ENCODE results near the gene SLC25A6. TPM values are rescaled to one million over a fixed set of nuclear protein-coding genes. Genes with fewer than 3 reads are reported as not detected.
A peak's percentile ranks its signal among the peaks of the same experiment; 100 is the strongest.
"Not testable (repeated sequence)": the region's sequence is repeated elsewhere in the genome, so short reads cannot be mapped to it uniquely, and the experiment has no call there.

Gene SLC25A6
- polyA plus RNA-seq, 3 donors from 2014 or later: 330 to 354 (median 347) TPM

DNA sequence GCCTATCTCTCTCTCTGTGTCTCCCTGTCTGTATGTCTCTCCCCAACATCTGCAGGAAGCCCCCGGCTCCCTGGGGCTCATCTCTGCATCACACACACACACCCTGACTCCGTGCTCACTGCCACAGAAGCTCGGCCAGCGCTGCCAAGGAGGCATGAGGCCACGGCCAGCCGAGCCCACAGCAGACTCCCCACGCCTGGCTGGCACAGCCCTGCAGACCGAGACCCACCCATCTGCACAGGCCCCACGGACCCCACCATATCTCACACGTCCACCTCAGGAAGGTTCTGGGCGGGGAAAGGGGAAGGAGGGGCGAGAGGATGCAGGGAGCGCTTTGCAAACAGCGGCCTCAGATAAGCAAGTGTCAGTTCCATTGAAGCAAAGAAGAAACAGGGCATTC, 28.5 kb upstream of the SLC25A6 start:
- peaks cover 0 to 1% (median 0%) of the 10 kb centered on the region in 3 donors for H3K27me3 Mint-ChIP-seq (ENCODE audit: low read depth in 3 of 3)
- H3K27ac Mint-ChIP-seq: peak overlapping the region in 3 of 6 donors; percentile 52 to 89 (median 82)
- peaks cover 29 to 55% (median 48%) of the 10 kb centered on the region in 3 donors for H3K36me3 Mint-ChIP-seq
- peaks cover 4 to 10% of the 10 kb centered on the region in 2 donors for H3K4me1 Mint-ChIP-seq
- peaks cover 6 to 13% (median 8%) of the 10 kb centered on the region in 6 donors for H3K9me3 Mint-ChIP-seq
- no peak overlapping the region for H3K4me3 Mint-ChIP-seq
- no peak for DNase-seq

- Mint-ChIP-seq H3K27ac (peak overlapping the region in 4 of 6 donors; percentile 52 to 89 (median 68)), H3K27me3 (ENCODE audit: low read depth in 3 of 3) (no peaks in the 10 kb centered on the region), H3K9me3 (peaks cover 1 to 10% (median 7%) of the 10 kb centered on the region in 6 donors), H3K4me3 (no peak overlapping the region), H3K4me1 (peaks cover 2 to 10% of the 10 kb centered on the region in 2 donors), H3K36me3 (peaks cover 24 to 49% (median 41%) of the 10 kb centered on the region in 3 donors)
- no peak for DNase-seq
Measured at GRCh38 chrX:1419545-1420355, 27.8 kb upstream of the SLC25A6 start.

DNA sequence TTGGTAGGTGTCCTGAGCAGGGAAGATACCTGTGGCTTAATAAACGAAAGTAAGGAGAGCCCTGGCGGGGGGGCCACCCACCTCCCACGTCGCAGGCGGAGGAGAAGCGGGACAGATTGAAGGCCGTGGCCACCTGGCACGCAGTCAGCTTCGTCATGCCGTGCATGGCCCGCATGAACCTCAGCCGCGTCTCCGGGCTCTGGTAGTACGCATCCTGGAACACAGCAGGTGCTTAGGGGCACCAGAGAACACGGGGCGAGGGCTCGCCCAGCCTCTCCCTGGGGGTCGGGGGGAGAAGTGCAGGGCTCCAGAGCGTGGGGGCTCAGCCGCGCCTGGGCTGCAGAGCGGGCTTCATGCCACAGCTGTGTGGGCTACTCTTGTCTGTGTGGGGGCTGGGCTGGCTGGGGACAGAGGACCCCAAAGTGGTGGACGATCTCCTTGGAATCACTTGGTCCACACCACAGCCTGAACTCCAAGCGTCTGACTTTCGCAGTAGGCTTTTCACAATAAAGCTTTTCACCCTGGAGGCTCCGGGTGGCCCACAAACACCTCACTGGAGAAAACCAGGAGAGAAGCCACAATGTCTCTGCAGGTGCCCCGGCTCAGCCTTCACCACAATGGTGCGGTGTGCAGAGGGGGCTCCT, 27.1 kb upstream of the SLC25A6 start:
- Mint-ChIP-seq H3K36me3 (peaks cover 20 to 45% (median 39%) of the 10 kb centered on the region in 3 donors), H3K9me3 (peaks cover 0 to 10% (median 7%) of the 10 kb centered on the region in 6 donors), H3K4me1 (peaks cover 3 to 12% of the 10 kb centered on the region in 2 donors), H3K4me3 (no peak overlapping the region), H3K27ac (no peak overlapping the region), H3K27me3 (ENCODE audit: low read depth in 3 of 3) (peaks cover 0 to 1% (median 0%) of the 10 kb centered on the region in 3 donors)
- DNase-seq: no peak

DNA sequence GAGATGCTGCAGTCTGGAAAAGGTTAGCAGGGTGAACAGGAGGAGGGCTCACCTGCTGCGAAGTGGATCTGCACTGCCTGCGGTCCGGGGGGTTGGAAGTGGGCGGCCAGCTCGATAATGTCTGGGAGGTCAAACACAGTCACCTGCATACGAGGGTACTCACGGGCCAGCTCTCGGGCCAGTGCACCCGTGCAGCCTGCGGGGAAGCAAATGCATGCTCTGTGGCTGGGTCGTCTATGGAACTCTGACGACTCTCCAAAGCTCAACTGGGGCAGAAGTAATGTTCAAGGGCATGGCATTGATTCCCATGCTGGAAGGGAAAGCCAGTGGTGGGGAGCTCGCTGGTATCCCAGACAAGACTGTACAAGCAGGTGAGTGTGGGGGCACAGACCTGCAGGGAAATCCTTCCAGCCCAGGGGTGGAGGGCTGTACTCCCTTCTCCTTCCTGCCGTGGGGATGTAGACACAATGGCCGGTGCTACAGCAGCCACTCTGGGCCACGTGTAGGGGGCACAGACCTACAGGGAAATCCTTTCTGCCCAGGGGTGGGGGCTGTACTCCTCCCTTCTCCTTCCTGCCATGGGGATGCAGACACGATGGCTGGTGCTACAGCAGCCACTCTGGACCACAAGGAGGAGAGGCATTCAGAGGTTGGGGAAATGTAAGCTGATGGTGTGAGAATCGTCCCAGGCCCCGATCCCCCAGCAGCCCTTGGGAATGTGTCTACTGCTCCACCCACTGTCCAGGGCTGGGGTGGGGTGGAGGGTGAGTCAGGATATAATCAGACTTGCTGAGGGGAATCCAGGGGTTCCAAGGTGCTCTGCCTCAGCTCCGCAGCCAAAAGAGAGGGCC, 26.2 kb upstream of the SLC25A6 start:
- no peak overlapping the region for H3K4me3 Mint-ChIP-seq
- peaks cover 0 to 2% (median 0%) of the 10 kb centered on the region in 3 donors for H3K27me3 Mint-ChIP-seq (ENCODE audit: low read depth in 3 of 3)
- H3K4me1 Mint-ChIP-seq: peaks cover 6 to 17% of the 10 kb centered on the region in 2 donors
- no peak for DNase-seq
- H3K27ac Mint-ChIP-seq: no peak overlapping the region
- H3K36me3 Mint-ChIP-seq: peaks cover 23 to 43% (median 38%) of the 10 kb centered on the region in 3 donors
- H3K9me3 Mint-ChIP-seq: peaks cover 0 to 8% (median 3%) of the 10 kb centered on the region in 6 donors

GRCh38 chrX:1416965-1417760, 25.2 kb upstream of the SLC25A6 start:
- Mint-ChIP-seq H3K4me3 (no peak overlapping the region), H3K9me3 (peaks cover 0 to 7% (median 0%) of the 10 kb centered on the region in 6 donors), H3K27ac (no peak overlapping the region), H3K4me1 (peaks cover 6 to 17% of the 10 kb centered on the region in 2 donors), H3K36me3 (peaks cover 26 to 35% (median 31%) of the 10 kb centered on the region in 3 donors), H3K27me3 (ENCODE audit: low read depth in 3 of 3) (peaks cover 0 to 2% (median 0%) of the 10 kb centered on the region in 3 donors)
- DNase-seq: no peak

DNA sequence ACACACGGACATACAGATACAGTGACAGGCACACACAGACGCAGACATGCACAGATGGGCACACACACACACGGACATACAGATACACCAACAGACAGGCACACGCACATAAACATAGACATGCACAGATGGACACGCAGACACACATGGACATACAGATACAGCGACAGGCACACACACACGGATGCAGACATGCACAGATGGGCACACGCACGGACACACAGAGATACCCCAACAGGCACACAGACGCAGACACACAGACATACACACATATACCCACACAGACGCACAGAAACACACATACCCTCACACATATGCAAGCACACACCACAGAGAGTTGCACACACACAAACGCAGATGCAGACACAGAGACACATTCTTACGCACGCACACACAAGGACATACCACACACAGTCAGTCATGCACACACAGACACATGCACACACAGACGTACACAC, 24.4 kb upstream of the SLC25A6 start:
- Mint-ChIP-seq H3K27ac (no peak overlapping the region), H3K4me3 (no peak overlapping the region), H3K36me3 (peaks cover 19 to 27% (median 23%) of the 10 kb centered on the region in 3 donors), H3K9me3 (peaks cover 0 to 1% (median 0%) of the 10 kb centered on the region in 6 donors), H3K27me3 (ENCODE audit: low read depth in 3 of 3) (peaks cover 0 to 4% (median 0%) of the 10 kb centered on the region in 3 donors), H3K4me1 (peaks cover 6 to 17% of the 10 kb centered on the region in 2 donors)
- DNase-seq: no peak

DNA sequence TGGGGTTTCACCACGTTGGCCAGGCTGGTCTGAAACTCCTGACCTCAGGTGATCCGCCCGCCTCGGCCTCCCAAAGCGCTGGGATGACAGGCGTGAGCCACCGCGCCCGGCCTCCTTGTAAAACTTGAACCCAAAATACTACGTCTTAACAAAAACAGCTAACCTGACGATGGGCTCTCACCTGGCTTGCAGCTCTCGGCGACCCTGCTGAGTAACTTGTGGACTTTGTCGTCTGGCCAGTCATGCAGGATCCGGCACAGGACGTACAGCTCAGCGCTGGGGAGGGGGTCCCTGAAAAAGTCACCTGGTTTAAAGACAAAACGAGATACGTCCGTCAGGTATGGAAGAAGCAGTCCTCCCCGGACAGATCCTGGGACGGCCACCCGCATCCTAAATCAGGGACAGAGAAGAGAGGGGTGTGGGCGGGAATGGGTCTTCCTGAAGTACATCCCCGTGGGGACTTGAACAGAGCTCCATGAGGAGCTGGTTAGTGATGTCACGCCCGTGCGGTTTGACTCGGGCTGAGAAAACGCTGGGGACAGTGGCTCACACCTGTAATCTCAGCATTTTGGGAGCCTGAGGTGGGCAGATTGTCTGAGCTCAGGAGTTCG, 20.7 kb upstream of the SLC25A6 start:
- Mint-ChIP-seq H3K4me3 (no peak overlapping the region), H3K36me3 (peaks cover 10 to 15% (median 13%) of the 10 kb centered on the region in 3 donors), H3K27ac (no peak overlapping the region), H3K4me1 (peaks cover 4 to 6% of the 10 kb centered on the region in 2 donors), H3K9me3 (no peaks in the 10 kb centered on the region), H3K27me3 (ENCODE audit: low read depth in 3 of 3) (peaks cover 0 to 4% (median 0%) of the 10 kb centered on the region in 3 donors)
- DNase-seq: no peak

GRCh38 chrX:1411326-1411725, 19.4 kb upstream of the SLC25A6 start:
- H3K27ac Mint-ChIP-seq: no peak overlapping the region
- H3K4me1 Mint-ChIP-seq: peaks cover 4 to 6% of the 10 kb centered on the region in 2 donors
- H3K9me3 Mint-ChIP-seq: no peaks in the 10 kb centered on the region
- H3K4me3 Mint-ChIP-seq: no peak overlapping the region
- H3K36me3 Mint-ChIP-seq: peaks cover 10 to 15% (median 13%) of the 10 kb centered on the region in 3 donors
- no peak for DNase-seq
- H3K27me3 Mint-ChIP-seq (ENCODE audit: low read depth in 3 of 3): peaks cover 0 to 4% (median 0%) of the 10 kb centered on the region in 3 donors

DNA sequence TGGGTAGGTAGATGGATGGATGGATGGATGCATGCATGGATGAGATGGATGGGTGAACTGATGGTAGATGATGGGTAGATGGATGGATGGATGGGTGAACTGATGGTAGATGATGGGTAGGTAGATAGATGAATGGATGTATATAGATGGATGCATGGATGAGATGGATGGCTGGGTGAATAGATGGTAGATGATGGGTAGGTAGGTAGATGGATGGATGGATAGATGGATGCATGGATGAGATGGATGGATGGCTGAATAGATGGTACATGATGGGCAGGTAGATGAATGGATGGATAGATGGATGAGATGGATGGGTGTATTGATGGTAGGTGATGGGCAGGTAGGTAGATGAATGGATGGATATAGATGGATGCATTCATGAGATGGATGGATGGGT, 15.1 kb upstream of the SLC25A6 start:
- DNase-seq: no peak
- Mint-ChIP-seq H3K4me1 (no peaks in the 10 kb centered on the region), H3K4me3 (no peak overlapping the region), H3K9me3 (no peaks in the 10 kb centered on the region), H3K36me3 (peaks cover 0 to 4% (median 4%) of the 10 kb centered on the region in 3 donors), H3K27me3 (ENCODE audit: low read depth in 3 of 3) (peaks cover 0 to 2% (median 0%) of the 10 kb centered on the region in 3 donors), H3K27ac (no peak overlapping the region)

GRCh38 chrX:1405769-1406168, 13.9 kb upstream of the SLC25A6 start:
- H3K27ac Mint-ChIP-seq; DNase-seq; H3K9me3 Mint-ChIP-seq; H3K4me3 Mint-ChIP-seq; H3K27me3 Mint-ChIP-seq (ENCODE audit: low read depth in 3 of 3); H3K4me1 Mint-ChIP-seq; H3K36me3 Mint-ChIP-seq: not testable (repeated sequence)

GRCh38 chrX:1403867-1404266, 12.0 kb upstream of the SLC25A6 start:
- H3K27me3 Mint-ChIP-seq (ENCODE audit: low read depth in 3 of 3): not testable (repeated sequence)

GRCh38 chrX:1403228-1403627, 11.3 kb upstream of the SLC25A6 start:
- no peak for DNase-seq
- H3K9me3 Mint-ChIP-seq: no peaks in the 10 kb centered on the region
- H3K4me3 Mint-ChIP-seq: no peak overlapping the region
- H3K36me3 Mint-ChIP-seq: no peaks in the 10 kb centered on the region
- H3K27ac Mint-ChIP-seq: no peak overlapping the region
- peaks cover 0 to 2% (median 0%) of the 10 kb centered on the region in 3 donors for H3K27me3 Mint-ChIP-seq (ENCODE audit: low read depth in 3 of 3)
- no peaks in the 10 kb centered on the region for H3K4me1 Mint-ChIP-seq

More at GRCh38 chrX:1403867-1404266, 12.0 kb upstream of the SLC25A6 start:
- H3K4me3 Mint-ChIP-seq, H3K27ac Mint-ChIP-seq, H3K36me3 Mint-ChIP-seq, H3K4me1 Mint-ChIP-seq, DNase-seq, H3K9me3 Mint-ChIP-seq: not testable (repeated sequence)

Measured in immature natural killer cell (primary cell).